ENCODE data around the gene MLST8. TPM values are rescaled to one million over a fixed set of nuclear protein-coding genes. Genes with fewer than 3 reads are reported as not detected.

MLST8 gene
- total RNA-seq: 24.3 and 28.1 TPM in 2 replicates

GRCh38 chr16:2205104-2205966, at the start of gene MLST8:
Gene MLST8 (plus strand): TSS chr16:2205454. CDS start chr16:2206086, 632 bp downstream.

GRCh38 chr16:2196162-2196980, 8.9 kb upstream of the MLST8 start, which contains the start of gene CASKIN1:
Gene CASKIN1 (minus strand): TSS chr16:2196605. CDS start chr16:2196432, 173 bp downstream.

GRCh38 chr16:2210386-2211365, 5.4 kb downstream of the MLST8 start, which contains the start of gene BRICD5:
Gene BRICD5 (minus strand): TSS chr16:2210863. CDS start chr16:2210833, 30 bp downstream.

GRCh38 chr16:2214719-2214968, 9.4 kb downstream of the MLST8 start, which contains the start of gene PGP:
Gene PGP (minus strand): TSS chr16:2214840. CDS start chr16:2214777, 63 bp downstream.

GRCh38 chr16:2223221-2223941, 18.1 kb downstream of the MLST8 start, which contains the start of gene E4F1:
Gene E4F1 (plus strand): TSS chr16:2223591. CDS start chr16:2223614, 23 bp downstream.

GRCh38 chr16:2236337-2237101, 31.3 kb downstream of the MLST8 start, which contains the start of gene DNASE1L2:
Gene DNASE1L2 (plus strand): TSS chr16:2236444. CDS start chr16:2236817, 373 bp downstream.

GRCh38 chr16:2251296-2252111, 46.2 kb downstream of the MLST8 start, which contains the start of gene ECI1:
Gene ECI1 (minus strand): TSS chr16:2251587. CDS start chr16:2251566, 21 bp downstream.

Other genes with a start within 250 kb of the MLST8 start
- 123 and 126 TPM in 2 replicates for gene NDUFB10, start 245.9 kb upstream of the MLST8 start, total RNA-seq
- 1,723 and 1,779 TPM in 2 replicates for gene RPS2, start 240.6 kb upstream of the MLST8 start, total RNA-seq
- not detected in 2 replicates for gene RNF151, start 238.6 kb upstream of the MLST8 start, total RNA-seq
- gene TBL3, start 233.4 kb upstream of the MLST8 start, total RNA-seq: 43.1 and 56.3 TPM in 2 replicates
- gene NOXO1, start 224.0 kb upstream of the MLST8 start, total RNA-seq: not detected in 2 replicates
- 8.1 and 15.1 TPM in 2 replicates for gene GFER, start 221.3 kb upstream of the MLST8 start, total RNA-seq
- gene SYNGR3, start 215.5 kb upstream of the MLST8 start, total RNA-seq: 4.0 and 12.5 TPM in 2 replicates
- 16.4 and 29.0 TPM in 2 replicates for gene ZNF598, start 195.6 kb upstream of the MLST8 start, total RNA-seq
- gene NPW, start 185.7 kb upstream of the MLST8 start, total RNA-seq: 0.85 and 1.0 TPM in 2 replicates
- 66.8 and 76.2 TPM in 2 replicates for gene NHERF2, start 178.6 kb upstream of the MLST8 start, total RNA-seq
- gene NTHL1, start 157.6 kb upstream of the MLST8 start, total RNA-seq: 19.2 and 22.6 TPM in 2 replicates
- 57.9 and 73.0 TPM in 2 replicates for gene TSC2, start 157.5 kb upstream of the MLST8 start, total RNA-seq
- gene PKD1, start 69.6 kb upstream of the MLST8 start, total RNA-seq: 276 and 395 TPM in 2 replicates
- gene RAB26, start 56.8 kb upstream of the MLST8 start, total RNA-seq: 1.2 and 3.1 TPM in 2 replicates
- gene TRAF7, start 49.7 kb upstream of the MLST8 start, total RNA-seq: 70.4 and 97.4 TPM in 2 replicates
- gene CASKIN1, start 8.8 kb upstream of the MLST8 start, total RNA-seq: 0.20 and 1.7 TPM in 2 replicates
- gene BRICD5, start 5.4 kb downstream of the MLST8 start, total RNA-seq: 1.2 and 2.2 TPM in 2 replicates
- gene PGP, start 9.4 kb downstream of the MLST8 start, total RNA-seq: 6.1 and 11.0 TPM in 2 replicates
- gene E4F1, start 18.1 kb downstream of the MLST8 start, total RNA-seq: 24.2 and 32.3 TPM in 2 replicates
- 0.65 and 0.92 TPM in 2 replicates for gene DNASE1L2, start 31.0 kb downstream of the MLST8 start, total RNA-seq
- gene ECI1, start 46.1 kb downstream of the MLST8 start, total RNA-seq: 17.9 and 23.9 TPM in 2 replicates
- gene RNPS1, start 62.7 kb downstream of the MLST8 start, total RNA-seq: 45.6 and 57.1 TPM in 2 replicates
- 13.0 and 16.0 TPM in 2 replicates for gene ABCA3, start 135.3 kb downstream of the MLST8 start, total RNA-seq
- gene CCNF, start 224.0 kb downstream of the MLST8 start, total RNA-seq: 5.0 and 7.8 TPM in 2 replicates